ENCODE results near the gene ZNF619. TPM values are rescaled to one million over a fixed set of nuclear protein-coding genes. Genes with fewer than 3 reads are reported as not detected.

The ZNF619 gene
- total and polyA plus RNA-seq, 4 donors, result 1.3 to 5.9 (median 3.3) TPM

GRCh38 chr3:40456279-40456939 lies 20.5 kb upstream of the ZNF619 start:
- H3K9ac ChIP-seq (ENCODE audit: low read depth in 1 of 2, low read length in 2 of 2), result peak overlapping the region; percentile 87 to 95
- peaks cover 0 to 40% (median 22%) of the 10 kb centered on the region in 4 donors for H3K4me1 ChIP-seq (ENCODE audit: control insufficient read depth in 4 of 4, insufficient read depth in 4 of 4, low read length in 3 of 4)
- TF ChIP-seq RAD21 (IDR thresholded peaks at IDR 0.05) (no peak), SP1 (IDR thresholded peaks at IDR 0.05) (no peak), CTCF (IDR thresholded peaks at IDR 0.05; ENCODE audit: low read depth, low read length, missing input control) (no peak), TAF1 (conservative IDR thresholded peaks at IDR 0.05) (no peak), ZBTB33 (IDR thresholded peaks at IDR 0.05) (no peak), GABPA (IDR thresholded peaks at IDR 0.05 in 1 of 2, conservative IDR thresholded peaks at IDR 0.05 in 1 of 2) (no peak), FOXA1 (IDR thresholded peaks at IDR 0.05) (no peak), HNF4G (IDR thresholded peaks at IDR 0.05) (no peak), EGR1 (IDR thresholded peaks at IDR 0.05; ENCODE audit: low read depth in 2 of 2) (no peak), FOXA2 (IDR thresholded peaks at IDR 0.05) (no peak), JUND (IDR thresholded peaks at IDR 0.05) (no peak), HNF4A (conservative IDR thresholded peaks at IDR 0.05) (no peak), RXRA (IDR thresholded peaks at IDR 0.05) (no peak)
- TF ChIP-seq, protein P1, sequence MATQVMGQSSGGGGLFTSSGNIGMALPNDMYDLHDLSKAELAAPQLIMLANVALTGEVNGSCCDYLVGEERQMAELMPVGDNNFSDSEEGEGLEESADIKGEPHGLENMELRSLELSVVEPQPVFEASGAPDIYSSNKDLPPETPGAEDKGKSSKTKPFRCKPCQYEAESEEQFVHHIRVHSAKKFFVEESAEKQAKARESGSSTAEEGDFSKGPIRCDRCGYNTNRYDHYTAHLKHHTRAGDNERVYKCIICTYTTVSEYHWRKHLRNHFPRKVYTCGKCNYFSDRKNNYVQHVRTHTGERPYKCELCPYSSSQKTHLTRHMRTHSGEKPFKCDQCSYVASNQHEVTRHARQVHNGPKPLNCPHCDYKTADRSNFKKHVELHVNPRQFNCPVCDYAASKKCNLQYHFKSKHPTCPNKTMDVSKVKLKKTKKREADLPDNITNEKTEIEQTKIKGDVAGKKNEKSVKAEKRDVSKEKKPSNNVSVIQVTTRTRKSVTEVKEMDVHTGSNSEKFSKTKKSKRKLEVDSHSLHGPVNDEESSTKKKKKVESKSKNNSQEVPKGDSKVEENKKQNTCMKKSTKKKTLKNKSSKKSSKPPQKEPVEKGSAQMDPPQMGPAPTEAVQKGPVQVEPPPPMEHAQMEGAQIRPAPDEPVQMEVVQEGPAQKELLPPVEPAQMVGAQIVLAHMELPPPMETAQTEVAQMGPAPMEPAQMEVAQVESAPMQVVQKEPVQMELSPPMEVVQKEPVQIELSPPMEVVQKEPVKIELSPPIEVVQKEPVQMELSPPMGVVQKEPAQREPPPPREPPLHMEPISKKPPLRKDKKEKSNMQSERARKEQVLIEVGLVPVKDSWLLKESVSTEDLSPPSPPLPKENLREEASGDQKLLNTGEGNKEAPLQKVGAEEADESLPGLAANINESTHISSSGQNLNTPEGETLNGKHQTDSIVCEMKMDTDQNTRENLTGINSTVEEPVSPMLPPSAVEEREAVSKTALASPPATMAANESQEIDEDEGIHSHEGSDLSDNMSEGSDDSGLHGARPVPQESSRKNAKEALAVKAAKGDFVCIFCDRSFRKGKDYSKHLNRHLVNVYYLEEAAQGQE (IDR thresholded peaks at IDR 0.05), result no peak
- TF ChIP-seq, protein P2, sequence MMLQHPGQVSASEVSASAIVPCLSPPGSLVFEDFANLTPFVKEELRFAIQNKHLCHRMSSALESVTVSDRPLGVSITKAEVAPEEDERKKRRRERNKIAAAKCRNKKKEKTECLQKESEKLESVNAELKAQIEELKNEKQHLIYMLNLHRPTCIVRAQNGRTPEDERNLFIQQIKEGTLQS (IDR thresholded peaks at IDR 0.05), result no peak
- TF ChIP-seq, protein P3, sequence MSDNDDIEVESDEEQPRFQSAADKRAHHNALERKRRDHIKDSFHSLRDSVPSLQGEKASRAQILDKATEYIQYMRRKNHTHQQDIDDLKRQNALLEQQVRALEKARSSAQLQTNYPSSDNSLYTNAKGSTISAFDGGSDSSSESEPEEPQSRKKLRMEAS (IDR thresholded peaks at IDR 0.05), result no peak
- peaks cover 2 to 27% (median 23%) of the 10 kb centered on the region in 4 donors for H3K36me3 ChIP-seq (ENCODE audit: control insufficient read depth in 4 of 4, insufficient read depth in 3 of 4, low read depth in 1 of 4, low read length in 3 of 4)
- no peaks in the 10 kb centered on the region for H3K9me3 ChIP-seq (ENCODE audit: control insufficient read depth in 4 of 4, low read length in 3 of 4)
- DNase-seq (ENCODE audit: low spot score), result no peak
- peak overlapping the region; percentile 83 to 95 (median 93) for H3K4me3 ChIP-seq (ENCODE audit: low read depth in 1 of 3, low read length in 3 of 3)
- 56% methylated on average over 29 of the region's 29 CpGs for WGBS
- no peaks in the 10 kb centered on the region for H3K27me3 ChIP-seq (ENCODE audit: control insufficient read depth in 4 of 4, insufficient read depth in 4 of 4, low read length in 3 of 4)
- peak overlapping the region; percentile 88 to 95 for H3K27ac ChIP-seq (ENCODE audit: low read depth in 1 of 2, low read length in 2 of 2)
